ENCODE data around the gene TRAPPC3.

Gene TRAPPC3

DNA sequence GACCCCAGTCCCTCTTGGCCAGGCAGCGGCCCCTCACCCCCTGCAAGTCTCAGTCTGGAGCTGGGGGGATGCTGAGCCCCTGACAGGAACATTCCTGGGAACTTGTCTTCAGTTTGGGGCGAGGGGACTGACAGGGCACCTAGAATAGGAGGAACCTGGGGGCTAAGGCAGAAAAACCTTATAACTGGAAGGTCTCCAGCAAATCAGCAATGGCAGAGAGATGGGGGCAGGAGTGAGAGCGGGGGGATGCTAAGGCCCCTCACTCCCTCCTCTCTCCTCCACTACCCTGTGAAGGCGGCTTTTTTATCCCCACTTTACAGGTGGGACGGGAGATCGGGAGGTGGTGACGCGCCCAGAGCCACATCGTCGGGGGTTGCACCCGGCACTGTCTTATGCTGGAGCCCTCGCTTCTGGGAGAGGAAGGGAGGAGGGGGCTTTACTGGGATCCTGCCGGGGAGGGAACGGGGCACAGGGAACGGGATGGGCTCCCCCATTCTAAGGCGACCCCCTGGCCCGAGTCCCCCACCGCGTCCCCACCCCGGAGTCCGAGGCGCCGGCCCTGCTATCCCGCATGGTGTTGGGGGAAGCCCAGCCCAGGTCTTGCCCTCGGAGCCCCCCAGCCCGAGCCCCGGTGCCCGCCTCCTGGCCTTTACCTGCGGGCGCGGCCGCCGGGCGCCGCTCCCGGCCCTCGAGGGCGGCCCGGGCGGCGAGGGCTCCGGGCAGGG is 24.7 kb downstream of the TRAPPC3 start:
- DNase-seq (ENCODE audit: insufficient read length, low spot score), result no peak
- TF ChIP-seq CTCF (IDR thresholded peaks at IDR 0.05; ENCODE audit: insufficient read depth, missing control alignments), result no peak
- no peak for FAIRE-seq

DNA sequence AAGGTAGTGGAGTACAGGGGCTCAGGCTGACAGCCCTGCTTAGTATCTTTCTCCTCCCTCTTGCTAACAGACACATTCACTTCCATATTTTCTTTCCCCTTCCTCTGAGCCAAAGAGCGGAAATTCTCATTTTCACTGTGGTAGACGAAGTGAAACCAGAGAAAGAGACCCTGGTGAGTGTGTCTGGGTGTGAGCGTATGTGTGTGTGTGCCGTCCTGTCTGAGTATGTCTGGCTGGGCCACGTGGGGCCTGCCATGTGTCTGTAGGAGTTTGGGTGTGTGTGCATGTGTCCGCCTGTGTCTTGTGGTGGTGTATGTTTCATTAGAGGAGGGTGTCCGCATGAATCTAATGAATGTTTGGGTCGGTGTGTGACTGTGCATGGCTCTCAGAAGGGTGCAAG is 25.9 kb downstream of the TRAPPC3 start:
- FAIRE-seq, result no peak

GRCh38 chr1:36122062-36123030 is 26.9 kb downstream of the TRAPPC3 start:
- no peak for TF ChIP-seq CTCF (IDR thresholded peaks at IDR 0.05; ENCODE audit: insufficient read depth, missing control alignments)
- DNase-seq (ENCODE audit: insufficient read length, low spot score) (no peak), FAIRE-seq (no peak)

More for the DNA sequence above, 25.9 kb downstream of the TRAPPC3 start:
- no peak for TF ChIP-seq CTCF (IDR thresholded peaks at IDR 0.05; ENCODE audit: insufficient read depth, missing control alignments)
- DNase-seq (ENCODE audit: insufficient read length, low spot score), result no peak

GRCh38 chr1:36119456-36119855 is 29.8 kb downstream of the TRAPPC3 start:
- FAIRE-seq (no peak), DNase-seq (ENCODE audit: insufficient read length, low spot score) (no peak)
- no peak for TF ChIP-seq CTCF (IDR thresholded peaks at IDR 0.05; ENCODE audit: insufficient read depth, missing control alignments)

DNA sequence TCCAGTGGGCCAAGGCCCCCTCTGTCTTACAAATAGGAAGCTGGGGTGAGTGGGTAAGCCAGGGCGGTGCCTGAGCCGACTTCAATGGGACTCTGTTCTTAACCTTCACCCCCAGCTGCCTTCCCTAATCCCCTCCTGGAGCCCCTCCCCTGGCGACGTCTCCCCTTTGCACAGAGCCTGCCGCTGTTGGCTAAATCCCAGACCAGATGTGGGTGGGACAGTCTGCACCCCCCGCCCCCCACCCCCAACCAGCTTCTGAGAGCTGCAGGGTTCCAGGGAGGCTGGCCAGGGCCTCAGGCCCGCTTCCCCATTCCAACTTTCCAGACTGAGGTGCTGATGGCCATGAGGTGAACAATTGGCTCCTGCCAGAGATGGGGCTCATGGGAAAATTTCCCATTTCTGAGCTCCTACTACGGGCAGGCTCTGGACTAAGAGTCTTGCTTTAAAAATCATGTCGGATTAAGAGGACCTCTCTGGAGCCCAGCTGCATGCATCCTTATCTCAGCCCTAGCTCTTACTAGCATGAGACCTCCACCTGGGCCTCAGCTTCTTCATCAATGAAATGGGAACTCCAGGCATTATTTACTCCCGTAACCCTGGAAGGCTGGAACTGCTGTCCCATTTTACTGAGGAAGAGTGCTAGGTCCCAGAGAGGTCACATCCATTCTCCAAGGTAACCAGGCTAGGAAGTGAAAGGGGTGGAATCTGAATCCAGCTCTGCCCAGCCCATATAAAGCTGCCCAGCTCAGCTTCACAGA is 30.7 kb downstream of the TRAPPC3 start:
- DNase-seq (ENCODE audit: insufficient read length, low spot score), result no peak
- TF ChIP-seq CTCF (IDR thresholded peaks at IDR 0.05; ENCODE audit: insufficient read depth, missing control alignments), result no peak
- no peak for FAIRE-seq

GRCh38 chr1:36116901-36117300 is 32.4 kb downstream of the TRAPPC3 start:
- TF ChIP-seq CTCF (IDR thresholded peaks at IDR 0.05; ENCODE audit: insufficient read depth, missing control alignments), result no peak
- DNase-seq (ENCODE audit: insufficient read length, low spot score) (no peak), FAIRE-seq (no peak)
